ENCODE data around the gene OSBP2. TPM values are rescaled to one million over a fixed set of nuclear protein-coding genes. Genes with fewer than 3 reads are reported as not detected.

The OSBP2 gene
- total RNA-seq, 4 donors from 2014 or later, result 0.49 to 8.2 (median 0.72) TPM

DNA sequence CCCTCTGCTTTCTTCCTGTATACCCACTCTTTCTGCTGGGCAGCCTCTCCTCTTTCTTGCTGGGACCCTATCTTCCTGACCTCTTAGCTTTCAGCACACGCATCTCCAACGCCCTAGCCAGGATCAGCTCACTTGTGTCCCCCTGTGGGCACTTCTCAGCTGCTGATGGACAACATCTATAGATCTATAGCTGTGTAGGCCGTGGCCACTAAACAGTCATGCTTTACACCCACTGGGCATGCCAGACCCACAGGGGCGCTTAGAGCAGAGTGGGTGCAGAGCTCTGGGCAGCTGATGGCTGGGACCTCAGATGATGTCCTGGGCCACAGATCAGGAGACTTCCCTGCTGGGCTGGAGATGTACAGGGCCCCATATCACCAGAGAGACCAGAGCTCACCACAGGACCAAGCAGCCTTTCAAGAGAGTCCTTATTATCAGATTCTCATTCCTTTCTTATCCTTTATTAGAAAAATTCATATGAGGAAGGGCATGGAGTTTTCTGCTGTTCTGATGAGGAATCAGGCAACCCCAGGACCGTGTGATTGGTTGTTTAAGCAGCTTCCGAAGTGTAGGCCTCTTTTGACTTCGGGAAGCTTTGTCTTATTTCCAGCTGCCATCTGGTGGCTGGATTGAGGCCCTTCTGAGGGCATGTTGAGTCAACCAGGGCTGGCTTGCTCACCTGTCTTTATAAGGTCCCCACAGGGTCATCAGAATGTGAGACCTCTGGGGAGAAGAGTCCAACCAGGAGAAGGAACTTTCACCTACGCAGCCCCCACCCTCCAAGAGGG is 60.5 kb downstream of the OSBP2 start:
- TF ChIP-seq, protein P1, sequence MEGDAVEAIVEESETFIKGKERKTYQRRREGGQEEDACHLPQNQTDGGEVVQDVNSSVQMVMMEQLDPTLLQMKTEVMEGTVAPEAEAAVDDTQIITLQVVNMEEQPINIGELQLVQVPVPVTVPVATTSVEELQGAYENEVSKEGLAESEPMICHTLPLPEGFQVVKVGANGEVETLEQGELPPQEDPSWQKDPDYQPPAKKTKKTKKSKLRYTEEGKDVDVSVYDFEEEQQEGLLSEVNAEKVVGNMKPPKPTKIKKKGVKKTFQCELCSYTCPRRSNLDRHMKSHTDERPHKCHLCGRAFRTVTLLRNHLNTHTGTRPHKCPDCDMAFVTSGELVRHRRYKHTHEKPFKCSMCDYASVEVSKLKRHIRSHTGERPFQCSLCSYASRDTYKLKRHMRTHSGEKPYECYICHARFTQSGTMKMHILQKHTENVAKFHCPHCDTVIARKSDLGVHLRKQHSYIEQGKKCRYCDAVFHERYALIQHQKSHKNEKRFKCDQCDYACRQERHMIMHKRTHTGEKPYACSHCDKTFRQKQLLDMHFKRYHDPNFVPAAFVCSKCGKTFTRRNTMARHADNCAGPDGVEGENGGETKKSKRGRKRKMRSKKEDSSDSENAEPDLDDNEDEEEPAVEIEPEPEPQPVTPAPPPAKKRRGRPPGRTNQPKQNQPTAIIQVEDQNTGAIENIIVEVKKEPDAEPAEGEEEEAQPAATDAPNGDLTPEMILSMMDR (IDR thresholded peaks at IDR 0.05; ENCODE audit: low read depth), result no peak

DNA sequence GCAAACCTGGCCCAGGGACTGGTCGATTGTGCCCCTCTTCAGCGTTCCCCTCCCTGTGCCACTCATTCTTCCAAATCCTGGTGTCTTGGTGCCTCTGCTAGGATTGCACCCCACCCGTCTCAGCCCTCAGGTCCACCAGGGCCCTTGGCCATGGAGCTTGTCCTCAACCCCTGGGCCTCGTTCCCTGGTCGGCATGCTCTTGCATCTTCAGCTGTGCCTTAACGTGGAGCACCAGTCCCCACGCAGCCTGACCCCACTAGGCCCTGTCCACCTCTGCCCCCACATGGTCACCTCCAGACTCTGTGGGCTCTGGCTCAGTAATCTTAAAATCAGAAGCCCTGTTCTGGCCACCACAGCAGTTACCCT is 61.1 kb downstream of the OSBP2 start:
- TF ChIP-seq, protein P1 (IDR thresholded peaks at IDR 0.05; ENCODE audit: low read depth), result no peak

GRCh38 chr22:30763815-30764673 is 69.4 kb downstream of the OSBP2 start:
- TF ChIP-seq, protein P1 (IDR thresholded peaks at IDR 0.05; ENCODE audit: low read depth), result no peak

GRCh38 chr22:30767661-30768060 is 73.0 kb downstream of the OSBP2 start:
- TF ChIP-seq, protein P1 (IDR thresholded peaks at IDR 0.05; ENCODE audit: low read depth), result no peak

GRCh38 chr22:30770716-30771115 is 76.0 kb downstream of the OSBP2 start:
- TF ChIP-seq, protein P1 (IDR thresholded peaks at IDR 0.05; ENCODE audit: low read depth), result no peak

DNA sequence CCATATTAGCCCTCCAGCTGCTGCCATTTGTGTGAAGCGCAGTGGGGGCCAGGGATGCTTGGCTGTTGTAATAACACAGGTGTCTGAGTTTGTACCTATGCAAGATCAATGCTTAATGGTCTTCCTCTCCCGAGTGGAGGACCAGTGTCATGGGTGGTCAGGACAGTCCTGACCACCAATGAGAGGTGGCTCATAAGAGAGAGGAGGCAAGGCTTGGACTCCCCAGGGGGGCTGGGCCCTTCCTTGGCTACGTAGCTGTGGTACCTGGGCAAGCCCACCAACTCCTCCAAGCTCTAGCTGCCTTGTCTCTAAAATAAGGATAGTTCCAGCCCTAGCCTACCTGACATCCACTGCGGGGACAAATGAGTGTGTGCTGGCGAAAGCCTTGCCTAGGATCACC is 79.2 kb downstream of the OSBP2 start:
- TF ChIP-seq, protein P1 (IDR thresholded peaks at IDR 0.05; ENCODE audit: low read depth), result no peak

DNA sequence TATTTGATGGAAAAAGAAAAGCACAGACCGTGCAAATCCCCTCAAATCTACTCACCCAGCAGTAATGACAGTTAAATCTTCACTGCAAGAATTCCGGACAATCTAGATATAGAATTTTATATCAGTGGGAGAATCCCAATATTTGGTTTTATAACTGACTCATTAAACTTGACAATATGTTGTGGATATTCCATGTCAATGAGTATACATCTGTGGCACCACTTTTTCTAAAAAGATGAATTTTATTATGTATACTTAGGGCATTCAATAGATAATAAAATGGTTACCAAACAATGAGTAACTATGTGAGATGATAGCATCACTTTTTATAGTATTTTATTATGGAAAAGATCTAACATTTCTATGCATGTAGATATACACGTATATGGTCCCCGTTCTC is 79.9 kb downstream of the OSBP2 start:
- TF ChIP-seq, protein P1 (IDR thresholded peaks at IDR 0.05; ENCODE audit: low read depth), result no peak
